Immature natural killer cell (primary cell): ENCODE results near the gene GPR15. TPM values are rescaled to one million over a fixed set of nuclear protein-coding genes. Genes with fewer than 3 reads are reported as not detected.
"Not testable (repeated sequence)": the region's sequence is repeated elsewhere in the genome, so short reads cannot be mapped to it uniquely, and the experiment has no call there.

ENCODE experiments used
- DNase-seq, 3 donors: peaks; one replicate each; pipeline ENCODE4 v3.0.0; 2022; ENCODE audit warnings: mixed read lengths in 1 of 3
- H3K27ac Mint-ChIP-seq, 6 donors: one replicate each; pipeline ENCODE4 v1.8.0; 2020; ENCODE audit warnings: mixed read lengths in 6 of 6, mild to moderate bottlenecking in 5 of 6, inconsistent platforms in 4 of 6, moderate library complexity in 3 of 6
- H3K27me3 Mint-ChIP-seq, 3 donors: one replicate each; pipeline ENCODE4 v1.8.0; 2020 to 2021; ENCODE audit warnings: low read depth in 3 of 3, mild to moderate bottlenecking in 3 of 3, mixed read lengths in 3 of 3, moderate library complexity in 3 of 3, inconsistent platforms in 1 of 3
- H3K36me3 Mint-ChIP-seq, 3 donors: one replicate each; pipeline ENCODE4 v1.8.0; 2020; ENCODE audit warnings: mixed read lengths in 3 of 3, inconsistent platforms in 2 of 3, mild to moderate bottlenecking in 2 of 3
- H3K4me1 Mint-ChIP-seq, 2 donors: one replicate each; pipeline ENCODE4 v1.8.0; 2020; ENCODE audit warnings: inconsistent platforms in 2 of 2, mild to moderate bottlenecking in 2 of 2, mixed read lengths in 2 of 2, moderate library complexity in 1 of 2
- H3K4me3 Mint-ChIP-seq, 5 donors: one replicate each; pipeline ENCODE4 v1.8.0; 2020; ENCODE audit warnings: mild to moderate bottlenecking in 5 of 5, mixed read lengths in 5 of 5, inconsistent platforms in 3 of 5, moderate library complexity in 3 of 5
- H3K9me3 Mint-ChIP-seq, 6 donors: one replicate each; pipeline ENCODE4 v1.8.0; 2020; ENCODE audit warnings: mild to moderate bottlenecking in 6 of 6, mixed read lengths in 6 of 6, inconsistent platforms in 4 of 6, moderate library complexity in 3 of 6
- polyA plus RNA-seq, 3 donors: library from polyadenylated mRNA; unstranded; fragments of 300-500 nt; fragmentation: Illumina TruSeq; gene quantifications; one replicate each; pipeline ENCODE4 v1.2.3, GENCODE V29; 2021

Gene GPR15
- polyA plus RNA-seq, 3 donors from 2014 or later, result 0.45 to 1.2 TPM; not detected in 1

GRCh38 chr3:98556164-98557130 lies 24.7 kb downstream of the GPR15 start:
- Mint-ChIP-seq H3K27me3 (peaks cover 0 to 11% (median 8%) of the 10 kb centered on the region in 3 donors), H3K4me3 (no peak overlapping the region), H3K4me1 (peaks cover 51 to 64% of the 10 kb centered on the region in 2 donors), H3K27ac (peak overlapping the region in 3 of 6 donors; percentile 7 to 42 (median 39)), H3K36me3 (no peaks in the 10 kb centered on the region), H3K9me3 (no peaks in the 10 kb centered on the region)
- DNase-seq, result no peak

GRCh38 chr3:98557324-98558010 lies 25.7 kb downstream of the GPR15 start:
- Mint-ChIP-seq H3K4me3 (peak overlapping the region in 3 of 5 donors; percentile 18 to 45 (median 24)), H3K27me3 (peaks cover 0 to 9% (median 8%) of the 10 kb centered on the region in 3 donors), H3K9me3 (no peaks in the 10 kb centered on the region), H3K4me1 (peaks cover 47 to 64% of the 10 kb centered on the region in 2 donors), H3K36me3 (no peaks in the 10 kb centered on the region), H3K27ac (peak overlapping the region in 5 of 6 donors; percentile 41 to 80 (median 72))
- DNase-seq, result no peak

GRCh38 chr3:98558100-98558827 lies 26.5 kb downstream of the GPR15 start:
- Mint-ChIP-seq H3K4me3 (no peak overlapping the region), H3K27ac (no peak overlapping the region), H3K4me1 (peaks cover 45 to 64% of the 10 kb centered on the region in 2 donors), H3K27me3 (peaks cover 0 to 9% (median 8%) of the 10 kb centered on the region in 3 donors), H3K9me3 (no peaks in the 10 kb centered on the region), H3K36me3 (no peaks in the 10 kb centered on the region)
- no peak for DNase-seq

- Mint-ChIP-seq H3K4me1 (peaks cover 53 to 66% of the 10 kb centered on the region in 2 donors), H3K27me3 (peaks cover 4 to 22% (median 9%) of the 10 kb centered on the region in 3 donors), H3K27ac (peak overlapping the region in 1 of 6 donors; percentile 22)
- H3K36me3 Mint-ChIP-seq, DNase-seq, H3K9me3 Mint-ChIP-seq, H3K4me3 Mint-ChIP-seq: not testable (repeated sequence)
These were observed 28.0 kb downstream of the GPR15 start for GRCh38 chr3:98559769-98560168.

GRCh38 chr3:98560911-98561310 lies 29.1 kb downstream of the GPR15 start:
- no peaks in the 10 kb centered on the region for H3K36me3 Mint-ChIP-seq
- no peak for DNase-seq
- peaks cover 4 to 21% (median 5%) of the 10 kb centered on the region in 3 donors for H3K27me3 Mint-ChIP-seq
- no peaks in the 10 kb centered on the region for H3K9me3 Mint-ChIP-seq
- H3K4me1 Mint-ChIP-seq, result peaks cover 61 to 77% of the 10 kb centered on the region in 2 donors
- peak overlapping the region in 2 of 6 donors; percentile 34 to 37 for H3K27ac Mint-ChIP-seq
- H3K4me3 Mint-ChIP-seq, result no peak overlapping the region

GRCh38 chr3:98561727-98562521 lies 30.1 kb downstream of the GPR15 start:
- Mint-ChIP-seq H3K27ac (peak overlapping the region; percentile 60 to 90 (median 86)), H3K4me3 (peak overlapping the region in 3 of 5 donors; percentile 25 to 65 (median 62)), H3K9me3 (no peaks in the 10 kb centered on the region), H3K36me3 (no peaks in the 10 kb centered on the region), H3K27me3 (peaks cover 4 to 18% (median 5%) of the 10 kb centered on the region in 3 donors), H3K4me1 (peaks cover 62 to 78% of the 10 kb centered on the region in 2 donors)
- peak in 1 of 3 donors; percentile 28 for DNase-seq

- Mint-ChIP-seq H3K36me3 (no peaks in the 10 kb centered on the region), H3K4me1 (peaks cover 68 to 82% of the 10 kb centered on the region in 2 donors), H3K27me3 (peaks cover 2 to 16% (median 5%) of the 10 kb centered on the region in 3 donors), H3K27ac (peak overlapping the region; percentile 86 to 97 (median 92)), H3K9me3 (no peaks in the 10 kb centered on the region), H3K4me3 (peak overlapping the region; percentile 43 to 66 (median 62))
- DNase-seq, result peak; percentile 54 to 59 (median 56)
These were observed 32.0 kb downstream of the GPR15 start for GRCh38 chr3:98563661-98564281.

GRCh38 chr3:98564282-98565005 lies 32.7 kb downstream of the GPR15 start:
- H3K4me1 Mint-ChIP-seq, result peaks cover 74 to 88% of the 10 kb centered on the region in 2 donors
- H3K9me3 Mint-ChIP-seq, result no peaks in the 10 kb centered on the region
- DNase-seq, result peak; percentile 60 to 69 (median 64)
- H3K27me3 Mint-ChIP-seq, result peaks cover 2 to 14% (median 5%) of the 10 kb centered on the region in 3 donors
- no peaks in the 10 kb centered on the region for H3K36me3 Mint-ChIP-seq
- H3K27ac Mint-ChIP-seq, result peak overlapping the region; percentile 86 to 97 (median 92)
- peak overlapping the region; percentile 43 to 65 (median 62) for H3K4me3 Mint-ChIP-seq

- Mint-ChIP-seq H3K27ac (peak overlapping the region; percentile 88 to 91 (median 90)), H3K4me3 (peak overlapping the region in 4 of 5 donors; percentile 31 to 62 (median 52)), H3K9me3 (no peaks in the 10 kb centered on the region), H3K36me3 (no peaks in the 10 kb centered on the region), H3K4me1 (peaks cover 77 to 92% of the 10 kb centered on the region in 2 donors), H3K27me3 (peaks cover 2 to 14% (median 5%) of the 10 kb centered on the region in 3 donors)
- DNase-seq, result no peak
These were observed 33.5 kb downstream of the GPR15 start for GRCh38 chr3:98565237-98565643.

- Mint-ChIP-seq H3K27ac (peak overlapping the region; percentile 88 to 91 (median 90)), H3K4me1 (peaks cover 75 to 90% of the 10 kb centered on the region in 2 donors), H3K9me3 (no peaks in the 10 kb centered on the region), H3K27me3 (peaks cover 2 to 17% (median 5%) of the 10 kb centered on the region in 3 donors), H3K36me3 (no peaks in the 10 kb centered on the region), H3K4me3 (peak overlapping the region in 2 of 5 donors; percentile 39 to 56)
- no peak for DNase-seq
These were observed 34.1 kb downstream of the GPR15 start for GRCh38 chr3:98565843-98566242.

GRCh38 chr3:98567666-98568270 lies 36.0 kb downstream of the GPR15 start:
- peak in 2 of 3 donors; percentile 29 to 38 for DNase-seq
- Mint-ChIP-seq H3K4me3 (peak overlapping the region; percentile 51 to 81 (median 71)), H3K9me3 (no peaks in the 10 kb centered on the region), H3K27me3 (peaks cover 2 to 17% (median 5%) of the 10 kb centered on the region in 3 donors), H3K36me3 (no peaks in the 10 kb centered on the region), H3K27ac (peak overlapping the region; percentile 70 to 94 (median 92)), H3K4me1 (peaks cover 65 to 75% of the 10 kb centered on the region in 2 donors)
